Measurements from ENCODE around the gene EME2.

The EME2 gene

GRCh38 chr16:1745181-1745899 lies 27.3 kb upstream of the EME2 start:
- peak; percentile 72 for DNase-seq (ENCODE audit: low spot score)

DNA sequence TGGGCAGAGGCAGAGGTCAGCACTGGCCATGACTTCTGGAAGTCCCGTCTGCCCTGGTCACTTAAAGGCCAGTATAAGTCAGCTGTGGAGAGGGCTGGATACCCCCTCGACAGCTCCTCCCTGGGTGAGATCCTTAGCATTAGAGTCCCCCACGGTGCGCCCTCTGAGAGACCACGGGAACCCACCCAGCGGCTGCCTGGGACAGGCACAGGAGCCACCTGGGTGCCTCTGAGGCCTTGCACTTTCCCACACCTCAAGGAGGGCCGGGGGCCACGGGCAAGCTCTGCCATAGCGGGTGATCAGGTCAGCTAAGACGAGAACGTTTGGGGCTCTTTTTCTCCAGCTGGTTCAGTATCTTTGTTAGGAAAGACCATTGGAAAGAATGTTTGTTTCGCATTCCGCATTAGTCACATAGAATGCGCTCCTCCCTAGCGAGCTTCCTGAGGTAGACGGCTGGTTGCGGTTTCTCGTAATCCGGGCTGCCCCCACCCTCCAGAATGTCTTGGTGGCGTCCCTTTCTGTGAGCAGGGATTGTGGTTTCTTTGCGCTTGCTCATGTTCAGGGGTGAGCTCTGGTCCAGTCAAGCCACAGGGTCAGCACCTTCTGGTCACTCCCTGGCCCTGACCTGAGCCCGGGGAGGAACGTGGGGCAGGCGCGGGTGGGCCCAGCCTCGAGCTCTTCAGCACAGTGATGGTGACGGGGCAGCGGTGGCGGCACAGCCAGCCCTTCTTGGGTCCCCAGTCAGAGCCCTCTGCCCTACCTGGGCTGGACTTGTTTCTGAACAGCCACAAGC lies 26.5 kb upstream of the EME2 start:
- no peak for DNase-seq (ENCODE audit: low spot score)

GRCh38 chr16:1746693-1747195 lies 25.9 kb upstream of the EME2 start:
- no peak for DNase-seq (ENCODE audit: low spot score)

DNA sequence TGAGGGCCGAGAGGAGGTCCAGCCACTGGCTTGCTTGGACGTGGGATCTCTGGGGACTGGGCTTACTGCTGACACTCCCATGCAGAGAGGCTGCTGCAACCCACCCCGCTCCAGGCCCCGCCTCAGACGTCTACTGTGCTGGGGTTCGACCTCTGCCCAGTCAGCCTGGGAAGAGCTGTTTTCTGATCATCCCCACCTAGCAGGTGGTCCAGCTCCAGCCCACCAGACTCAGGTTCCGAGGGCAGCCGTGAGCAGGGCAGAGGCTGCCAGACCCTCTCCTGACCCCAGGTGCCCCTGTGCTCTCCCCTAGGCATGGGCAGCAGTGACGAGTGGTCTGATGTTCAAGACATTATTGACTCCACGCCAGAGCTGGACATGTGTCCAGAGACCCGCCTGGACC lies 24.7 kb upstream of the EME2 start:
- no peak for DNase-seq (ENCODE audit: low spot score)

DNA sequence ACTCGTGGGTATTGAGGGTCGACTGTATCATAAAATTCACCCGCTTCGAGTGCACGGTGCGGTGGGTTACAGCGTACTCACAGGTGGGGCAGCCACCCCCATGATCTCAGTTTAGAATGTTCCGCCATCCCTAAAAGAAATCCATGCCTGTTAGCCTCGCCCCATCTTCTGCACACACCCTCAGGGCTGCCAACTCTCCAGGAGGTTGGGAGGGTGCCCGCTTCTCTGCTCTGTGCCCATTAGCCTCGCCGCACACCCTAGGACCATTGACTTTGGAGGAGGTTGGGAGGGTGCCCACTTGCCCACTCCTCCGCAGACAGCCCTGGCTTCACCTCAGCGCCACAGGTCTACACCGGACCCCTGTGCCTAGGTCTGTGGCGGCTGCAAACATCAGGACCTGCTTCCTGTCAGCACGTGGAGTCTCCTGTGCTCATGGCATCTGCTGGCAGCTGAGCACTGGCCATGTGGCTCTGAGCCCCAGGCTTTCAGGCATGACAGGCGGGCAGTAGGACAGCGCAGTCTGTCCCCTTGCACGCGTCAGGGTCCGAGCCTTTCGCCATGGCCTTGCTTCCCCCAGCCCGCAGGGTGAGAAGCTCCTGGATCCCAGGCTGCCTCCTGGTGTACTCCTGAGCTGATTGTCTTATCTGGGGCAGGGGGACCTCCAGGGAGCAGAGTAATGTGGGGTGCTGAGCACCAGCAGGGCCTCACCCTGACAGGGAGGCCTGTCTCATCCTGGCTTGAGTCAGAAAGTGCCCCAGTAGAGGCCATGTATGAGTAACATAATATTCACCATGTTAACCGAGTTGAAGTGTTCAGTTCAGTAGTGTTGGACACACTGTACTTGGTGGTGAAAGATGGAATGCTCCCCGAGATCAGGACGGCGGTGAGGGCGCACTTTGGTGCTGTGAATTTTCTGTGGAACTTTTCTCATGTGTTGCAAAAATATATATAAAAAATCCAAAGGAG lies 23.2 kb upstream of the EME2 start:
- DNase-seq (ENCODE audit: low spot score), result no peak

DNA sequence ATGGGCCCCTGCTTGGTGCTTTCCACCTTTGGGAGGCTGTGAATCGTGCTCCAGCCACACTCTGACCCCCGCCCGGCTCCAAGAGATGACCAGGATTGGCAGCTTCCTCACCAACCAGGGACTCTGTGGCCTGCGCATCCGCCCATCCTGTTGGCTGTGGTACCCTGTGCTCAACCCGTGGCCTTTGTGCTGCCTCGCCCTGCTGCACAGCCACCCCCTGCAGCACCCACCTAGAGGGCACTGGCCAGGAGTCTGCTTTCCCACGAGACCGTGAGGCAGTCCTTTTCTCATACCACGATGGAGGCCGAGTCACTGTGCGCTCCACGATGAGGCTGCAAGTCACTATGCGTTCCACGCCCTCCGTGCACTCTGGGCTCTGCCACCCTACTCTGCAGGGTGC lies 20.7 kb upstream of the EME2 start:
- no peak for DNase-seq (ENCODE audit: low spot score)

GRCh38 chr16:1752853-1753252 lies 19.8 kb upstream of the EME2 start:
- no peak for DNase-seq (ENCODE audit: low spot score)

- DNase-seq (ENCODE audit: low spot score), result no peak
Observed at GRCh38 chr16:1754204-1754603, 18.4 kb upstream of the EME2 start.

DNA sequence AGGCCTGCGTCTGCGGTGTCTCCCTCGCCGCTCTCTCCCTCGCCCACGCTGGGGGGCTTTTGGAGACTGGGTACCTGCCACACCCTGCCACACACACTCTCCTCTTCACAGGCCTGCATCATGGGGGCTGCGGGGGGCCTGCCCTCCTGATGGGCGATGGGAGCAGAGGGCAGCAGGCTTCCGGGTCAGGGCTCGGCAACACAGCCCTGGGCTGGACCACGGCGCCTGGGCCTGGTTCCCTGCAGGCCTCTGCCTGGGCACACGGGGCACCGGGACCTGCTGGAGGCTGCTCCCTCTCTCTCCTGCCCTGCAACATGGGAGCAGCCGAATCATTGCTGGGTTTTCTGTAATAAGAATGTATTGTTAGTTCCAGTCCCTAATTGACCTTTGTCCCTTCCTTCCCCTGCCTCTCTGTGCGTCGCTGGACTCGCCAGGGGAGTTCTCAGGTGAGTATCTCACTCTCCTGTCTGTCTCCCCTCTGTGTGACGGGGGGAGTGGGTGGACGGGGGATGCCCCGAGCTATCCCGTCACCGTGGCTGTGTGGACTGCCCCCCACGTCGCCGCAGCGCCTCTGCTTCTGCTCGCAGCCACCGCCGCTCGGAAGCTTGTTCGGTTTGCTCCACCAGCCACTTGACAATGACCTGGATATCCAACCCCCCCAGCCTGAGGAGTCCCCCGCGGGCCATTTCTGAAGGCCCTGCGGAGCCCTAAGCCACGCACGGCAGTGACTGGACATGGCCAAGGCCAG lies 14.7 kb upstream of the EME2 start:
- no peak for DNase-seq (ENCODE audit: low spot score)

- DNase-seq (ENCODE audit: low spot score), result no peak
Observed at GRCh38 chr16:1758923-1759322, 13.7 kb upstream of the EME2 start.

- no peak for DNase-seq (ENCODE audit: low spot score)
Observed at GRCh38 chr16:1759511-1759910, 13.1 kb upstream of the EME2 start.

GRCh38 chr16:1760911-1761310 lies 11.7 kb upstream of the EME2 start:
- DNase-seq (ENCODE audit: low spot score), result no peak

GRCh38 chr16:1761751-1762150 lies 10.9 kb upstream of the EME2 start:
- no peak for DNase-seq (ENCODE audit: low spot score)

- DNase-seq (ENCODE audit: low spot score), result no peak
Observed at GRCh38 chr16:1762196-1762878, 10.3 kb upstream of the EME2 start.

GRCh38 chr16:1762879-1763520 lies 9.6 kb upstream of the EME2 start:
- DNase-seq (ENCODE audit: low spot score), result no peak

DNA sequence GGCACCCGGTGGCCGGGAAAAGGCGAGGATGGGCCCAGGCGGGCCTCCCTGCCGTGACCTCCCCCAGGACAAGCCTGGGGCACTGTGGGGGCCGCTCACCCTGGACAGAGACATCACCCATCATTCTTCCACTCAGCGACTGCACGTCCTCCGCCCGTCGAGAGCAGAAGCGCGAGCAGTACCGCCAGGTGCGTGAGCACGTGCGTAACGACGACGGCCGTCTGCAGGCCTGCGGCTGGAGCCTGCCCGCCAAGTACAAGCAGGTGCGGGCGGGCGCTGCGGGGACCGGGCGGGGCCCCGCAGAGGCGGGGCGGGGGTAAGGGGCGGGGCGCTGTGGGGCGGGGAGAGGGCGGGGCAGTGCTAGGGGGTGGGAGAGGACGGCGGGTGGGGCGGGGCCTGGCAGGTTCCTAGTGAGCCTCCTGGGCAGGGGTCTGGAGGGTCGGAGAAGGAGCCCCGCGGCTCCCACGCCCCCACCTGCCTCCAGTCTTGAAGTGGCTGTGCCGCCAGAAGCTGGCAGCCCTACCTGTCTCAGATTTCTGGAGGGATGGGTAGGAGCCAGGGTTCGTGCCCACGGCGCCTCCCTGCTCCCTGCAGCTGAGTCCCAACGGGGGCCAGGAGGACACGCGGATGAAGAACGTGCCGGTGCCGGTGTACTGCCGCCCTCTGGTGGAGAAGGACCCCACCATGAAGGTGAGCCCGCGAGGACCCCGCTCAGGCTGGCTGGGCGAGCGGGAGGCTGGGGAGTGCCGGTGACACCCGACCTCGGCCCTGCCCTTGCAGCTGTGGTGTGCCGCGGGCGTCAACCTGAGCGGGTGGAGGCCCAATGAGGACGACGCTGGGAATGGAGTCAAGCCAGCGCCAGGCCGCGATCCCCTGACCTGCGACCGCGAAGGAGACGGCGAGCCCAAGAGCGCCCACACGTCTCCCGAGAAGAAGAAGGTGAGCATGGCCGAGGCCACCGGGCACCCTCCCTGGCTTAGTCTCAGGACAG lies 8.8 kb upstream of the EME2 start:
- no peak for DNase-seq (ENCODE audit: low spot score)

GRCh38 chr16:1764971-1765370 lies 7.6 kb upstream of the EME2 start:
- DNase-seq (ENCODE audit: low spot score), result no peak

DNA sequence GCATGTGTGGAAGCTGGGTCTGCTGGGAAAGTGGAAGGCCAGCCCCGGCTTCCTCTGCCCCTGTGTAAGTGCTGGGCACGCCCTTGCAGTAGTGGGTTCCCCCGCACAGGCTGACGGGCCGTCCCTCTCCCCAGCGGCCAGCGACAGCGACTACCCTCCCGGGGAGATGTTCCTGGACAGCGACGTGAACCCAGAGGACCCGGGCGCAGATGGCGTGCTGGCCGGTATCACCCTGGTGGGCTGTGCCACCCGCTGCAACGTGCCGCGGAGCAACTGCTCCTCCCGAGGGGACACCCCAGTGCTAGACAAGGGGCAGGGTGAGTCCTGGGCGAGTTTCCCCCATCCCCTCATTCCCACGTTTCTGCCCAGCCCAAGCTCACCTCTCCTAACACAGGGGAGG lies 6.8 kb upstream of the EME2 start:
- no peak for DNase-seq (ENCODE audit: low spot score)

DNA sequence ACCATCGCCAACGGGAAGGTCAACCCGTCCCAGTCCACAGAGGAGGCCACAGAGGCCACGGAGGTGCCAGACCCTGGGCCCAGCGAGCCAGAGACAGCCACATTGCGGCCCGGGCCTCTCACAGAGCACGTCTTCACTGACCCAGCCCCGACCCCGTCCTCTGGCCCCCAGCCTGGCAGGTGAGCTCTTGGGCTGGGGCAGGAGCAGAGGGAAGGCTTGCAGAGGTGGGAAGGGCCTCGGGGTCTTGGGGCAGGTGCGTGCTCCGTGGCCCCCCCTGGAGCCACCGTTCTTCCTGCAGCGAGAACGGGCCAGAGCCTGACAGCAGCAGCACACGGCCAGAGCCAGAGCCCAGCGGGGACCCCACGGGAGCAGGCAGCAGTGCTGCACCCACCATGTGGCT lies 6.4 kb upstream of the EME2 start:
- DNase-seq (ENCODE audit: low spot score), result no peak

All from GM03348 (cell line).